ENCODE results near the gene RPS26.
A peak's percentile ranks its signal among the peaks of the same experiment; 100 is the strongest.

DNA sequence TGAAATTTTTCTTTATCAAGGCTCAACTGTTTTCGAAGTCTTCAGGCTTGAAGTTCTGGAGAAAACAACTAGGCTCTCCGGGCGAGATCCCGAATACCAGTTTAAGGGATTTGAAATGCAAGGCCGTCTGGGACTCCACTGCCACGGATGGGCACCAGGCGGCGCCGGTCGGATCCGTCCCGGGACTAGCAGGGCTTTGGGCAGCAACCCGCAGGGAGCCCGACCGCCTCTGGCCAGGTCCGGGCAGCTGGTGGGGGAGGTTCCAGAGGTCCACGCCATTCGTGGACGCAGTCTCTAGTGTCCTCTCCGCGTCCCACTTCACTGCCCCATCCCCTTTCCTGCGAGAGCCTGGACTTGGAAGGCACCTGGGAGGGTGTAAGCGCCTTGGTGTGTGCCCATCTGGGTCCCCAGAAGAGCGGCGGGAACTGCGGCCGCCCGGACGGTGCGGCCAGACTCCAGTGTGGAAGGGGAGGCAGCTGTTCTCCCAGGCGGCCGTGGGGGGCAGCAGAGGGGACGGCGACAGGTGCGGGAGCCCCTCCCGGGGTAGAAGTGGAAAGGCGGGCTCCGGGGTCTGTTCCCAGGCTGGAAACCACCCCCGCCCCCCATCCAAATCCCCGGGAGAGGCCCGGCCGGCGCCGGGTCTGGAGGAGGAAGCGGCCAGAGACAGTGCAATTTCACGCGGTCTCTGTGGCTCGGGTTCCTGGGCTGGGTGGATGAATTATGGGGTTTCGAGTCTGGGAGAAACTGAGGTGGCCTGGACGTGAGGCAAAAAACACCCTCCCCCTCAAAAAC lies 37.4 kb downstream of the RPS26 start:
- TF ChIP-seq, protein P1, sequence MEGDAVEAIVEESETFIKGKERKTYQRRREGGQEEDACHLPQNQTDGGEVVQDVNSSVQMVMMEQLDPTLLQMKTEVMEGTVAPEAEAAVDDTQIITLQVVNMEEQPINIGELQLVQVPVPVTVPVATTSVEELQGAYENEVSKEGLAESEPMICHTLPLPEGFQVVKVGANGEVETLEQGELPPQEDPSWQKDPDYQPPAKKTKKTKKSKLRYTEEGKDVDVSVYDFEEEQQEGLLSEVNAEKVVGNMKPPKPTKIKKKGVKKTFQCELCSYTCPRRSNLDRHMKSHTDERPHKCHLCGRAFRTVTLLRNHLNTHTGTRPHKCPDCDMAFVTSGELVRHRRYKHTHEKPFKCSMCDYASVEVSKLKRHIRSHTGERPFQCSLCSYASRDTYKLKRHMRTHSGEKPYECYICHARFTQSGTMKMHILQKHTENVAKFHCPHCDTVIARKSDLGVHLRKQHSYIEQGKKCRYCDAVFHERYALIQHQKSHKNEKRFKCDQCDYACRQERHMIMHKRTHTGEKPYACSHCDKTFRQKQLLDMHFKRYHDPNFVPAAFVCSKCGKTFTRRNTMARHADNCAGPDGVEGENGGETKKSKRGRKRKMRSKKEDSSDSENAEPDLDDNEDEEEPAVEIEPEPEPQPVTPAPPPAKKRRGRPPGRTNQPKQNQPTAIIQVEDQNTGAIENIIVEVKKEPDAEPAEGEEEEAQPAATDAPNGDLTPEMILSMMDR (IDR thresholded peaks at IDR 0.05; ENCODE audit: insufficient read depth, low read depth, low read length): peak; percentile 58
- no peak for TF ChIP-seq EZH2 (IDR thresholded peaks at IDR 0.05; ENCODE audit: insufficient read depth, low read length)
